SK-N-SH treated with all-trans-retinoic acid at 6 μM for 48 hours (cell line): ENCODE data around the gene AGAP2.

Source experiments
- ATAC-seq: fragments of 200-7000 bp; cut with Tn5 transposase; 3 replicates; pipeline ENCODE4 v1.9.1; 2020; ENCODE audit warnings: mild to moderate bottlenecking, moderate library complexity
- BACH2 ChIP-seq: fragments of 250-450 bp; sonication (Bioruptor Pico); IDR thresholded peaks from 2 replicates; pipeline ENCODE4 v1.9.0; 2021; ENCODE audit warnings: mild to moderate bottlenecking, borderline replicate concordance
- CREB5 ChIP-seq: fragments of 250-450 bp; sonication (Bioruptor Pico); IDR thresholded peaks from 2 replicates; pipeline ENCODE4 v1.5.1; 2020; ENCODE audit warnings: low read depth, mild to moderate bottlenecking, moderate library complexity
- CSRNP3 ChIP-seq: fragments of 250-450 bp; sonication (Bioruptor Pico); IDR thresholded peaks from 2 replicates; pipeline ENCODE4 v1.5.1; 2021; ENCODE audit warnings: mild to moderate bottlenecking, moderate library complexity
- ESRRG ChIP-seq: fragments of 250-450 bp; sonication (Bioruptor Pico); IDR thresholded peaks from 2 replicates; pipeline ENCODE4 v1.6.1; 2021; ENCODE audit warnings: mild to moderate bottlenecking
- GLIS3 ChIP-seq: fragments of 250-450 bp; sonication (Bioruptor Pico); IDR thresholded peaks from 2 replicates; pipeline ENCODE4 v1.5.0; 2020; ENCODE audit warnings: mild to moderate bottlenecking, moderate library complexity
- OSR1 ChIP-seq: fragments of 250-450 bp; sonication (Bioruptor Pico); IDR thresholded peaks from 2 replicates; pipeline ENCODE4 v1.8.0; 2022; ENCODE audit warnings: moderate library complexity, mild to moderate bottlenecking, inconsistent platforms
- PATZ1 ChIP-seq: fragments of 250-450 bp; sonication (Bioruptor Pico); IDR thresholded peaks from 2 replicates; pipeline ENCODE4 v1.8.0; 2020; ENCODE audit warnings: mild to moderate bottlenecking, moderate library complexity, borderline replicate concordance
- POU6F1 ChIP-seq: fragments of 250-450 bp; sonication (Bioruptor Pico); IDR thresholded peaks from 2 replicates; pipeline ENCODE4 v1.8.0; 2021; ENCODE audit warnings: low read depth, mild to moderate bottlenecking, moderate library complexity, borderline replicate concordance
- PPARA ChIP-seq: fragments of 250-450 bp; sonication (Bioruptor Pico); IDR thresholded peaks from 2 replicates; pipeline ENCODE4 v1.5.0; 2020; ENCODE audit warnings: mild to moderate bottlenecking, borderline replicate concordance
- RARB ChIP-seq: fragments of 250-450 bp; sonication (Bioruptor Pico); IDR thresholded peaks from 2 replicates; pipeline ENCODE4 v1.8.0; 2021; ENCODE audit warnings: mild to moderate bottlenecking, moderate library complexity
- SNAI2 ChIP-seq: fragments of 250-450 bp; sonication (Bioruptor Pico); IDR thresholded peaks from 2 replicates; pipeline ENCODE4 v1.5.0; 2020; ENCODE audit warnings: mild to moderate bottlenecking, moderate library complexity
- TCF4 ChIP-seq: fragments of 250-450 bp; sonication (Bioruptor Pico); IDR thresholded peaks from 2 replicates; pipeline ENCODE4 v1.8.0; 2021; ENCODE audit warnings: mild to moderate bottlenecking, moderate library complexity, borderline replicate concordance
- ZFP3 ChIP-seq: fragments of 250-450 bp; sonication (Bioruptor Pico); IDR thresholded peaks from 2 replicates; pipeline ENCODE4 v1.5.0; 2020; ENCODE audit warnings: mild to moderate bottlenecking, moderate library complexity
- ZNF565 ChIP-seq: fragments of 450-650 bp; formaldehyde crosslinking; conservative IDR thresholded peaks from 2 replicates; pipeline ENCODE4 v1.5.0; 2020; ENCODE audit warnings: low read depth, mild to moderate bottlenecking, moderate library complexity
- ZNF70 ChIP-seq: fragments of 450-650 bp; formaldehyde crosslinking; IDR thresholded peaks from 2 replicates; pipeline ENCODE4 v1.5.0; 2020; ENCODE audit warnings: mild to moderate bottlenecking, moderate library complexity

The AGAP2 gene

GRCh38 chr12:57750561-57751431 is 12.3 kb upstream of the AGAP2 start:
- no peak for ATAC-seq
- TF ChIP-seq TCF4 (CRISPR knock-in tag) (no peak), RARB (CRISPR knock-in tag) (no peak), PATZ1 (CRISPR knock-in tag) (no peak), CREB5 (CRISPR knock-in tag) (no peak), POU6F1 (CRISPR knock-in tag) (no peak), PPARA (CRISPR knock-in tag) (no peak), ZNF70 (no peak), ZFP3 (CRISPR knock-in tag) (no peak), GLIS3 (no peak), OSR1 (CRISPR knock-in tag) (no peak), BACH2 (CRISPR knock-in tag) (no peak), SNAI2 (no peak)

GRCh38 chr12:57749061-57749460 is 10.5 kb upstream of the AGAP2 start:
- ATAC-seq: no peak
- TF ChIP-seq CSRNP3 (CRISPR knock-in tag): no peak
- TF ChIP-seq ZNF565 (CRISPR knock-in tag): no peak
- TF ChIP-seq POU6F1 (CRISPR knock-in tag): no peak
- no peak for TF ChIP-seq SNAI2
- TF ChIP-seq PATZ1 (CRISPR knock-in tag): no peak
- no peak for TF ChIP-seq CREB5 (CRISPR knock-in tag)
- TF ChIP-seq ESRRG (CRISPR knock-in tag): no peak
- no peak for TF ChIP-seq TCF4 (CRISPR knock-in tag)

- no peak for ATAC-seq
- TF ChIP-seq ESRRG (CRISPR knock-in tag): no peak
- no peak for TF ChIP-seq ZNF565 (CRISPR knock-in tag)
- no peak for TF ChIP-seq TCF4 (CRISPR knock-in tag)
- no peak for TF ChIP-seq ZFP3 (CRISPR knock-in tag)
- TF ChIP-seq PPARA (CRISPR knock-in tag): no peak
- TF ChIP-seq POU6F1 (CRISPR knock-in tag): no peak
- TF ChIP-seq PATZ1 (CRISPR knock-in tag): no peak
Observed at GRCh38 chr12:57746025-57746424, 7.5 kb upstream of the AGAP2 start.
